Choroid plexus epithelial cell (primary cell): ENCODE measurements around the gene ERCC3.
A peak's percentile ranks its signal among the peaks of the same experiment; 100 is the strongest.
"Not testable (repeated sequence)": the region's sequence is repeated elsewhere in the genome, so short reads cannot be mapped to it uniquely, and the experiment has no call there.

Experiments used
- DNase-seq: peaks from one replicate; pipeline ENCODE4 v3.0.0-alpha.2; 2010; ENCODE audit warnings: low read depth
- H3K4me3 ChIP-seq: 2 replicates; pipeline ENCODE4 v1.5.1; 2011; ENCODE audit warnings: low read depth, mild to moderate bottlenecking, control low read depth, low read length, moderate library complexity
- TF ChIP-seq, protein P1 (sequence below): conservative IDR thresholded peaks from 2 replicates; pipeline ENCODE4 v1.5.1; 2011; ENCODE audit warnings: low read depth, mild to moderate bottlenecking, control low read depth, inconsistent platforms, low read length, moderate library complexity

Gene ERCC3

DNA sequence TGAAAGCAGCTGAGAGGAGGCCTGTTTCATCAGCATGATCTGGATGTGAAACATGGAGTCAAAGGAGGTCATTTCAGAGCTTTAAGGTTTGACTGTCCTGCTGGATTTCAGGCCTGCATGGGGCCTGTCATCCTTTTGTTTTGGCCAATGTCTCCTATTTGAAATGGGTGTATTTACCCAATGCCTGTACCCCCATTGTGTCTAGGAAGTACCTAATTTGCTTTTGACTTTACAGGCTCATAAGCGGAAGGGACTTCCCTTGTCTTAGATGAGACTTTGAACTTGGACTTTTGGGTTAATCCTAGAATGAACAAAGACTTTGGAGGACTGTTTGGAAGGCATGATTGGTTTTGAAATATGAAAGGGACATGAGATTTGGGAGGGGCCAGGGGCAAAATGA, 54.5 kb downstream of the ERCC3 start:
- H3K4me3 ChIP-seq: no peak overlapping the region
- no peak for DNase-seq
- TF ChIP-seq, protein P1, sequence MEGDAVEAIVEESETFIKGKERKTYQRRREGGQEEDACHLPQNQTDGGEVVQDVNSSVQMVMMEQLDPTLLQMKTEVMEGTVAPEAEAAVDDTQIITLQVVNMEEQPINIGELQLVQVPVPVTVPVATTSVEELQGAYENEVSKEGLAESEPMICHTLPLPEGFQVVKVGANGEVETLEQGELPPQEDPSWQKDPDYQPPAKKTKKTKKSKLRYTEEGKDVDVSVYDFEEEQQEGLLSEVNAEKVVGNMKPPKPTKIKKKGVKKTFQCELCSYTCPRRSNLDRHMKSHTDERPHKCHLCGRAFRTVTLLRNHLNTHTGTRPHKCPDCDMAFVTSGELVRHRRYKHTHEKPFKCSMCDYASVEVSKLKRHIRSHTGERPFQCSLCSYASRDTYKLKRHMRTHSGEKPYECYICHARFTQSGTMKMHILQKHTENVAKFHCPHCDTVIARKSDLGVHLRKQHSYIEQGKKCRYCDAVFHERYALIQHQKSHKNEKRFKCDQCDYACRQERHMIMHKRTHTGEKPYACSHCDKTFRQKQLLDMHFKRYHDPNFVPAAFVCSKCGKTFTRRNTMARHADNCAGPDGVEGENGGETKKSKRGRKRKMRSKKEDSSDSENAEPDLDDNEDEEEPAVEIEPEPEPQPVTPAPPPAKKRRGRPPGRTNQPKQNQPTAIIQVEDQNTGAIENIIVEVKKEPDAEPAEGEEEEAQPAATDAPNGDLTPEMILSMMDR: no peak

DNA sequence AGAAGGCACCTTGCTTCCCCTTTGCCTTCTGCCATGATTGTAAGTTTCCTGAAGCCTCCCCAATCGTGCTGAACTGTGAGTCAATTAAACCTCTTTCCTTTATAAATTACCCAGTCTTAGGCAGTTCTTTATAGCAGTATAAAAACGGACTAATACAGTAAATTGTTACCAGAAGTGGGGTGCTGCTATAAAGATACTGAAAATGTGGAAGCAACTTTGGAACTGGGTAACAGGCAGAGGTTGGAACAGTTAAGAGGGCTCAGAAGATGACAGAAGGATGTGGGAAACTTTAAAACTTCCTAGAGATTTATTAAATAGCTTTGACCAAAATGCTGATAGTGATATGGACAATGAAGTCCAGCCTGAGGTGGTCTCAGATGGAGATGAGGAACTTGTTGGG, 56.2 kb downstream of the ERCC3 start:
- not testable (repeated sequence) for H3K4me3 ChIP-seq, DNase-seq

DNA sequence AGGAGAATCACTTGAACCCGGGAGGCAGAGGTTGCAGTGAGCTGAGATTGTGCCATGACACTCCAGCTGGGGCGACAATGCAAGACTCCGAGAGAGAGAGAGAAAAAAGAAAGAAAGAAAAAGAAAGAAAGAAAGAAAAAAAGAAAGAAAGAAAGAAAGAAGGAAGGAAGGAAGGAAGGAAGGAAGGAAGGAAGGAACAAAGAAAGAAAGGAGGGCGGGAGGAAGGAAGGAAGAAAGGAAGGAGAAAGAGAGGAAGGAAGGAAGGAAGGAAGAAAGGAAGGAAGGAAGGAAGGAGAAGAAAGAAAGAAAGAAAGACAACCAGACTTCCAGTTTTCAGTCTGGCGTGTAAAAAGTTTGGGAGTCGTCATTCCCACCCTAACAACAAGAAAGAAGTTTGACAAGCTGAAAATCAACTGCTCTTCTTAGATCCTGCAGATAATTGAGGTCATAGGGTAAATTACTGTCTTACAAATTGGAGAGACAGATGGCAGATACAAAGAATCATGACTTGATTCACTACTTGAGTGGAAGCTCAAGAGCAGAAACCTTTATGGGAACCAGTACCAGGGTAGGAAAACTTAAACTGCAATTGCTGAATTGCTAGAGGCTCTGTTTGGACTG, 58.8 kb downstream of the ERCC3 start:
- no peak overlapping the region for H3K4me3 ChIP-seq
- no peak for DNase-seq
- TF ChIP-seq, protein P1: no peak

DNA sequence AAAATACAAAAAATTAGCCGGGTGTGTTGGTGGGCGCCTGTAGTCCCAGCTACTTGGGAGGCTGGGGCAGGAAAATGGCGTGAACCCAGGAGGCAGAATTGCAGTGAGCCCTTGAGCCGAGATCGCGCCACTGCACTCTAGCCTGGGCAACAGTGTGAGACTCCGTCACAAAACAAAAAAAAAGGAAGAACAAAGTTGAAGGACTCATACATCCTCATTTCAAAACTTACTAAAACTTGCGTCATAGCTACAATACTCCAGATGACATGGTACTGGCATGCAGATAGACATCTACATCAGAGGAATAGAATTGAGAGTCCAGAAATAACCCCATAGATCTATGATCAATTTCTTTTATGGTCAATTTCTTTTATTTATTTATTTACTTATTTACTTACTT, 60.2 kb downstream of the ERCC3 start:
- DNase-seq: no peak
- H3K4me3 ChIP-seq: no peak overlapping the region
- TF ChIP-seq, protein P1: no peak

DNA sequence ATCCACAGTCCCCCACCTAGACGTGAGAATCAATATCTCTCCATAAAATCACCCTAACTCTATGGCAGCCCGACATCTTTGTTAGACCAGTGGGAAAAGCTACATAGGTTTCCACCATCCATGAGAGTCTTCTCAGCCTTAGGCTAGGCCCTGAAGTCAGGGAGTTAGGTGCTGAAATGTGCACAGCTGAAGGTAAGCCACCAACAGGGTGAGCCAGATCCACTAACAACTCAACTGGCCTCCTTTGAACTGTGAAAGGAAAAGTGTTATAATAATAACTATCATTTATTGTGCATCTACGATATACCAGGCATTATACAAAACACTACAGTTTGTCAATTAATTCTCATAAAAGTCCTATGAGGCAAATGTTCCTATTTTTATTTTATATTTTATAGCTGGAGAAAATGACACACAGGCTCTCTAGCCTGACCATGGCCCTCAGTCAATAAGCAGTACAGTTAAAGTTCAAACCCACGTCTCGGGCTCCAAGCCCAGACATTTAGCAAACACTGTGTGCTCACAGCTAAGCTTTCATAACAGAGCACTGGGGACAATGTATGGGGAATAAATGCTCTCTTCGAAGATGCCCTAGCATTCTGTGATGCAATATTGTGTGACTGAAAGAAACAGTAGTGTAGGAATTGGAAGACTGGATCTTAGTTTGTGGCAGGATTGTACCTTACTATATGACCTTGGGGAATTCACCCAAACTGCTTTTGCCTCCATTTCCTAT, 62.6 kb downstream of the ERCC3 start:
- peak; percentile 3 for DNase-seq
- H3K4me3 ChIP-seq: no peak overlapping the region
- TF ChIP-seq, protein P1: no peak

DNA sequence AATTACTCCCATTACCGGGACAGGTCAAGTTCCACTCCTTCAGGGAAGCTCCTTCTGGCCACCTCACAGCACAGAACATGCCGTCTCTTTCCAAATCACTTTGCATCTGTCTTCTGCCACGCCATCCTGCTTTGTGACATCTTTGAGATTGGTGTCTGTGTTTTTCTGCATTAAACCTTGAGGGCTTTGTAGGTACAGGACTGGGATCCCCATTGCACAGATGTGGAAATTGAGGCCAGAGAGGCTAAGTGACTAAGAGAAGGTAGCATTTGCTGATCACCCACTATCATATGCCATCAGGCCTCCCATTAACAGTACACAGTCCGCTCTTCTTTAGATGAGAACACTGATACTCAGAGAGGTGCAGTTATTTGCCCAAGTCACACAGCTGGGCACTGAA, 64.4 kb downstream of the ERCC3 start:
- H3K4me3 ChIP-seq: no peak overlapping the region
- TF ChIP-seq, protein P1: no peak
- DNase-seq: no peak

DNA sequence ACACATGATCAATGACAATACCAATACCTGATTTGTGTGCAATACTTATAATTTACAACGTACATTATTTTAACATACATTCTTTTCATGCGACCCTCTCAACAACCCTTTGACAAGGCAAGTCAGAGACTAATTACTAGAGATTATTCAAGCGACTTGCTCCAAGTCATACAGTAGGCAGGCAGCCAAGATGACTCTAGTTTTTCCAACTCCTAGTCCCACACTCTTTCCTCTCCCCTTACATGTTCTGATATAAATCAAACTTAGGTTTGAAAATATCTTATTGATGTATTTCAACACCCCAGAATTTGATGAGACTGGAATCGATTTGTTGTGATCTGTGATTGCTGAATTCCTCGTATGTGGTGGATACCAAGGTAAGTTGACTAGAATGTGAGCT, 65.8 kb downstream of the ERCC3 start:
- H3K4me3 ChIP-seq: no peak overlapping the region
- TF ChIP-seq, protein P1: no peak
- peak; percentile 22 for DNase-seq

DNA sequence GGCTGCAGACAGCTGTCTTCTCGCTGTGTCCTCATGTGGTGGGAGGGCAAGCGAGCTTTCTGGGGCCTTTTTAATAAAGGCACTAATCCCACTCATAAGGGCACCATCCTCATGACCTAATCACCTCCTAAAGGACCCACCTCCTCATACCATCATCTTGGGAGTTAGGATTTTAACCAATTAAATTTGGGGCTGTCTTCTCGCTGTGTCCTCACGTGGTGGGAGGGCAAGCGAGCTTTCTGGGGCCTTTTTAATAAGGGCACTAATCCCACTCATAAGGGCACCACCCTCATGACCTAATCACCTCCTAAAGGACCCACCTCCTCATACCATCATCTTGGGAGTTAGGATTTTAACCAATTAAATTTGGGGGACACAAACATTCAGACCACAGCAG, 66.7 kb downstream of the ERCC3 start:
- not testable (repeated sequence) for H3K4me3 ChIP-seq, DNase-seq
